Smooth muscle cell (in vitro differentiated cells): ENCODE data around the gene CYB561D1. TPM values are rescaled to one million over a fixed set of nuclear protein-coding genes. Genes with fewer than 3 reads are reported as not detected.
A peak's percentile ranks its signal among the peaks of the same experiment; 100 is the strongest.

Experiments
- DNase-seq: peaks from one replicate; lab custom pipeline; 2025; ENCODE audit not compliant: unreplicated experiment; lab: John Stamatoyannopoulos, UW
- H2AFZ ChIP-seq: fragments of 200-600 bp; sonication (generic); 2 replicates; pipeline ENCODE4 v1.6.0; 2016; ENCODE audit warnings: antibody characterized with exemption, low read depth, mild to moderate bottlenecking
- H3F3A ChIP-seq: fragments of 200-600 bp; sonication (generic); 2 replicates; pipeline ENCODE4 v1.6.0; 2017; ENCODE audit warnings: antibody characterized with exemption, low read depth
- H3K27ac ChIP-seq: fragments of 200-600 bp; sonication (generic); 2 replicates; pipeline ENCODE4 v1.5.1; 2016; ENCODE audit warnings: low read depth, mild to moderate bottlenecking
- H3K27me3 ChIP-seq: fragments of 200-600 bp; sonication (generic); 2 replicates; pipeline ENCODE4 v1.6.1; 2016; ENCODE audit warnings: low read depth, mild to moderate bottlenecking
- H3K36me3 ChIP-seq: fragments of 200-600 bp; sonication (generic); 2 replicates; pipeline ENCODE4 v1.5.1; 2016; ENCODE audit warnings: low read depth
- H3K4me1 ChIP-seq: fragments of 200-600 bp; sonication (generic); 2 replicates; pipeline ENCODE4 v1.5.1; 2016; ENCODE audit warnings: low read depth
- H3K4me2 ChIP-seq: fragments of 200-600 bp; sonication (generic); 2 replicates; pipeline ENCODE4 v1.6.0; 2016; ENCODE audit warnings: mild to moderate bottlenecking
- H3K4me3 ChIP-seq: fragments of 200-600 bp; sonication (generic); 2 replicates; pipeline ENCODE4 v1.5.1; 2016; ENCODE audit warnings: mild to moderate bottlenecking
- H3K79me2 ChIP-seq: fragments of 200-600 bp; sonication (generic); 2 replicates; pipeline ENCODE4 v1.6.0; 2016; ENCODE audit warnings: low read depth, mild to moderate bottlenecking
- H3K9ac ChIP-seq: fragments of 200-600 bp; sonication (generic); 2 replicates; pipeline ENCODE4 v1.6.0; 2016; ENCODE audit warnings: low read depth
- H3K9me3 ChIP-seq: fragments of 200-600 bp; sonication (generic); replicated peaks from 2 replicates; pipeline ENCODE4 v1.5.1; 2016; ENCODE audit warnings: low read depth
- H4K20me1 ChIP-seq: fragments of 200-600 bp; sonication (generic); 2 replicates; pipeline ENCODE4 v1.6.0; 2016; ENCODE audit warnings: low read depth
- CTCF ChIP-seq: fragments of 200-600 bp; sonication (generic); IDR thresholded peaks from 2 replicates; pipeline ENCODE4 v1.5.1; 2017; ENCODE audit warnings: borderline replicate concordance, mild to moderate bottlenecking, antibody characterized with exemption; ENCODE audit not compliant: insufficient read depth, poor library complexity, severe bottlenecking
- WGBS: methylation state at CpG from one replicate; pipeline ENCODE4 v1.1.7; 2016; ENCODE audit warnings: low lambda C conversion rate; 5-methylcytosine and 5-hydroxymethylcytosine counted together
- polyA plus RNA-seq: library from polyadenylated mRNA; unstranded; fragments of >200 nt; fragmentation: Nextera tagmentation; extraction: Ambion mirVana; gene quantifications from 2 replicates; pipeline ENCODE4 v1.2.1, GENCODE V29; 2016
- total RNA-seq: library from RNA; depleted of rRNA; stranded (reverse); fragments of >200 nt; gene quantifications from 2 replicates; pipeline ENCODE4 v1.2.3, GENCODE V29; 2014

The CYB561D1 gene
- total and polyA plus RNA-seq, 2 experiments from 2014 or later: 4.5 to 5.3 TPM

DNA sequence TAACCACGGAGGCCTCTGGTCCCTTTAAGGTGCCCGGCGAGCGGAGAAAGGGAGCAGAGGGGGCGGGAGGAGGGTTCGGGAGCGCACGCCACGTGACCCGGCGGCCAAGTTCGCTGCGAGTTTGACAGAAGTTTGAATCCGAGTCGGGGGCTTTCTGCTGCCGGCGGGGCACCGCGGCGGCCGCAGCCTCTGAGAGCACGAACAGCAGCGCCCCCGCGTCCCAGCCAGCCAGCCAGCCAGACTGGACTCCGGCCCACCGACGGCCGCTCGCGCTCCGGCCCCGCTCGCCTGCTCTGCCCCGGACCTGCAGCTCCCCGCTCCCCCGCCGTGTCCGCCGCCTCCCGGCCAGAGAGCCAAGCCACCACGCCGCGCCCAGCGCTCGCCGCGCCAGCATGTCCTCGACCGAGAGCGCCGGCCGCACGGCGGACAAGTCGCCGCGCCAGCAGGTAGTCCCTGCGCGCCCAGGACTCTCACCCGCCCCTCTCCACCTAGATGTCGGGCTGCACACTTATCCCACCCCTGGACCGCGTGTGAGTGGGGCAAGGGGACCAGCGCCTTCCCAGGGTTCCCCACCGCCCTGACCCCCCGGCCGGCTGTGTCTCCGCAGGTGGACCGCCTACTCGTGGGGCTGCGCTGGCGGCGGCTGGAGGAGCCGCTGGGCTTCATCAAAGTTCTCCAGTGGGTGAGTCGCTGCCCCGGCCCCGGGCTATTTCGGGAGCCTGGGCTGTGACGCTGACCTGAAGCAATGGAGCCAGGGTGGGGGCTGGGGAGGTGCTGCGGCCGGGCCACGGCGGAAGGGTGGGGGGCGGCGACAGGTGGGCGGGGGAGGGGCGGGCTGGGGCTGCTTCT is 27.2 kb upstream of the CYB561D1 start, which contains the start of gene SYPL2:
Gene SYPL2, plus strand, starts transcription at position 95 of the 849 bp plus-strand sequence. Its CDS starts 298 bp downstream, at position 393.
- H3F3A ChIP-seq: no peaks in the 10 kb centered on the region
- H3K36me3 ChIP-seq: no peaks in the 10 kb centered on the region
- H3K9me3 ChIP-seq: no peaks in the 10 kb centered on the region
- no peaks in the 10 kb centered on the region for H3K79me2 ChIP-seq
- peak within 1 kb of the TSS; percentile 91 for H3K4me2 ChIP-seq
- DNase-seq: no peak
- H2AFZ ChIP-seq: peak within 1 kb of the TSS; percentile 81
- 1% methylated on average over 33 of the region's 88 CpGs for whole genome bisulfite sequencing
- no peak within 1 kb of the TSS for H3K27ac ChIP-seq
- no peaks in the 10 kb centered on the region for H4K20me1 ChIP-seq
- no peak for TF ChIP-seq CTCF
- peak within 1 kb of the TSS; percentile 50 for H3K4me3 ChIP-seq
- H3K27me3 ChIP-seq: peaks cover 93% of the 10 kb centered on the region
- peaks cover 4% of the 10 kb centered on the region for H3K4me1 ChIP-seq
- H3K9ac ChIP-seq: no peak within 1 kb of the TSS

GRCh38 chr1:109467301-109467777 is 26.6 kb upstream of the CYB561D1 start:
- peaks cover 92% of the 10 kb centered on the region for H3K27me3 ChIP-seq
- no peaks in the 10 kb centered on the region for H3K9me3 ChIP-seq
- WGBS: 15% methylated on average over 23 of the region's 23 CpGs
- no peak overlapping the region for H3K27ac ChIP-seq
- no peaks in the 10 kb centered on the region for H3K36me3 ChIP-seq
- H4K20me1 ChIP-seq: no peaks in the 10 kb centered on the region
- H3K79me2 ChIP-seq: no peaks in the 10 kb centered on the region
- no peak for DNase-seq
- H3F3A ChIP-seq: no peaks in the 10 kb centered on the region
- TF ChIP-seq CTCF: no peak
- peaks cover 4% of the 10 kb centered on the region for H3K4me1 ChIP-seq
- H3K4me2 ChIP-seq: peak overlapping the region; percentile 91
- peak overlapping the region; percentile 50 for H3K4me3 ChIP-seq
- no peak overlapping the region for H2AFZ ChIP-seq
- H3K9ac ChIP-seq: no peak overlapping the region

DNA sequence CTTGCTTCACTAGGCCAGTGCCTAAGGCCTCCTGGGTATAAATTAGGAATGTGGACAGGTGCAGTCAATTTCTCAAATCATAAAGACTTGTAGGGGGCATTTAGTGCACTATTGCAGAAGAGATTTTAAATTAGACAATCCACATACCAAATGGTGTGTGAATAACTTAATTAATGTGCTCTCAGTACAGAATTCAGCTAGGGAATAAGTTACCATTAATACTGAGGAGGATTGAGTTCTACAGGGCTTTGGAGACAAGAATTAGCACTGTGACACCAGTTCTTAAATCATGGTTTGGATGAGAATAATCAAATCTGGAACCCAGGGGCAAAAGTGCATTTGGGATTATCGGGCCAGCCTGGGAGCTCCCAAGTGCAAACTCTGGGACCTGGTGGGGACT is 25.8 kb upstream of the CYB561D1 start:
- peaks cover 4% of the 10 kb centered on the region for H3K4me1 ChIP-seq
- H3K27ac ChIP-seq: no peak overlapping the region
- H3K27me3 ChIP-seq: peaks cover 93% of the 10 kb centered on the region
- H3K79me2 ChIP-seq: no peaks in the 10 kb centered on the region
- no peak overlapping the region for H3K4me3 ChIP-seq
- no peak overlapping the region for H2AFZ ChIP-seq
- H3K4me2 ChIP-seq: no peak overlapping the region
- no peak for TF ChIP-seq CTCF
- H3K9me3 ChIP-seq: no peaks in the 10 kb centered on the region
- H3F3A ChIP-seq: no peaks in the 10 kb centered on the region
- H4K20me1 ChIP-seq: no peaks in the 10 kb centered on the region
- WGBS: 81% methylated on average over 1 of the region's 1 CpG
- H3K9ac ChIP-seq: no peak overlapping the region
- DNase-seq: no peak
- no peaks in the 10 kb centered on the region for H3K36me3 ChIP-seq
